ENCODE measurements around the gene OR4S1.
"Not testable (repeated sequence)": the region's sequence is repeated elsewhere in the genome, so short reads cannot be mapped to it uniquely, and the experiment has no call there.

OR4S1 gene

GRCh38 chr11:48305923-48306322 lies at the start of gene OR4S1:
OR4S1 (plus strand) TSS chr11:48306223; CDS start chr11:48306223, 0 bp downstream.
- DNase-seq (ENCODE audit: low spot score) = no peak

GRCh38 chr11:48261600-48261999 lies 44.4 kb upstream of the OR4S1 start:
- no peak for DNase-seq (ENCODE audit: low spot score)

- DNase-seq (ENCODE audit: low spot score) = no peak
Observed at GRCh38 chr11:48263423-48263911, 42.6 kb upstream of the OR4S1 start, which contains the start of gene OR4X1. OR4X1 (plus strand) TSS chr11:48263861; CDS start chr11:48263861, 0 bp downstream.

GRCh38 chr11:48270621-48271020 lies 35.4 kb upstream of the OR4S1 start:
- no peak for DNase-seq (ENCODE audit: low spot score)

GRCh38 chr11:48272606-48273005 lies 33.4 kb upstream of the OR4S1 start:
- no peak for DNase-seq (ENCODE audit: low spot score)

GRCh38 chr11:48307760-48308386 lies 1.9 kb downstream of the OR4S1 start:
- peak; percentile 72 for DNase-seq (ENCODE audit: low spot score)

GRCh38 chr11:48313590-48313989 lies 7.6 kb downstream of the OR4S1 start:
- not testable (repeated sequence) for DNase-seq (ENCODE audit: low spot score)

- DNase-seq (ENCODE audit: low spot score) = not testable (repeated sequence)
Observed at GRCh38 chr11:48319813-48320212, 13.8 kb downstream of the OR4S1 start.

- not testable (repeated sequence) for DNase-seq (ENCODE audit: low spot score)
Observed at GRCh38 chr11:48324620-48325019, 18.6 kb downstream of the OR4S1 start, which contains the start of gene OR4C3. OR4C3 (plus strand) TSS chr11:48324920; CDS start chr11:48325022, 102 bp downstream.

GRCh38 chr11:48341466-48341865 lies 35.4 kb downstream of the OR4S1 start:
- peak; percentile 28 for DNase-seq (ENCODE audit: low spot score)

GRCh38 chr11:48342505-48342904 lies 36.5 kb downstream of the OR4S1 start:
- DNase-seq (ENCODE audit: low spot score) = not testable (repeated sequence)

GRCh38 chr11:48346286-48346685 lies 40.3 kb downstream of the OR4S1 start:
- DNase-seq (ENCODE audit: low spot score) = not testable (repeated sequence)

GRCh38 chr11:48354013-48354412 lies 48.0 kb downstream of the OR4S1 start:
- no peak for DNase-seq (ENCODE audit: low spot score)

- DNase-seq (ENCODE audit: low spot score) = no peak
Observed at GRCh38 chr11:48354677-48355076, 48.7 kb downstream of the OR4S1 start.
